Measurements from ENCODE around the gene KCNK16. TPM values are rescaled to one million over a fixed set of nuclear protein-coding genes. Genes with fewer than 3 reads are reported as not detected.

Gene KCNK16
- total RNA-seq, 2 experiments from 2014 or later, result not detected

DNA sequence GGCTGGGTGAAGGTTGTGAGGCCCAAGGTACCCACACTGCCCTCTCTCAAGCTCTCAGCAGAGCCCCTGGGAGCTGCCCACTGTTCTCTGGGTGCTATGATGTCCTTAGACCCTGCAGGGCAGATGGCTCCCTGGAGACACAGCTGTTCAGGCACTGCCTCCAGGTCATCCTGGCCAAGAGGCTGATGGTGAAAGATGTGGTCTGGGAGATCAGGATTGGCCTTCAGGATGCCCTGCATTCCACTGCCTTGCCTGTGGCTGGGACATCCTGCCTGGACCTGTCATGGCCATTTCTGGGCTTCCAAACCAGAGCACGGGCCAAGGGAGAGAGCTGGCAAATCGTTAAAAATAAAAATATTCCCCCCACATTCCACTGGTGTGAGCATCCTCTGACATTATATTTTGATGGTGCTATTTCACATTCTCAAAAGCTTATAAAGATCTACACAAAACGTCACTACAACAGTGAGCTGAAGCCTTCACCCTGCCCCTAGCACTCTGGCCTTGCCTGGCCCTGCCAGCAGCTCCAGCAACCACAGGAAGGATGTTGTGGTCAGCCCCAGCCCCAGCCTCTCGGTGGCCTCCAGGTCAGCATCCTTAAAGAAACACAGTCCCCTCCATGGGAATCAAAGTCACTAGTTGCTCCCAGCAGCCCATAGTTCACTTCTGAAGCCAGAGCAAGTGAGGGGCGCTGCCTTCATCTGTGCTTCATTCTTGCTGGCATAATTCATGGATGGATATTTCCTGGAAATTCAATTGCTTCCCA lies 13.5 kb upstream of the KCNK16 start:
- H3K9me3 Mint-ChIP-seq, result no peaks in the 10 kb centered on the region
- ATAC-seq (ENCODE audit: poor library complexity) (no peak), DNase-seq (peak in 1 of 14 experiments; percentile 20)
- Histone ChIP-seq H3K27me3 (ENCODE audit: control insufficient read depth in 1 of 2, insufficient read depth in 2 of 2, low read length in 2 of 2) (peaks cover 0 to 9% of the 10 kb centered on the region in 2 experiments), H3K27ac (ENCODE audit: low read depth in 1 of 2, low read length in 2 of 2) (no peak overlapping the region), H3K4me3 (ENCODE audit: low read length) (no peak overlapping the region), H3K4me1 (ENCODE audit: insufficient read depth, low read length) (peaks cover 11% of the 10 kb centered on the region), H3K9me3 (ENCODE audit: control insufficient read depth in 1 of 2, insufficient read depth in 1 of 2, low read length in 2 of 2) (no peaks in the 10 kb centered on the region), H3K36me3 (ENCODE audit: insufficient read depth, low read length) (no peaks in the 10 kb centered on the region)
- H3K4me3 Mint-ChIP-seq, result no peak overlapping the region
- no peak overlapping the region for H3K27ac Mint-ChIP-seq
- H3K4me1 Mint-ChIP-seq (ENCODE audit: low read depth), result peaks cover 8% of the 10 kb centered on the region
- H3K27me3 Mint-ChIP-seq, result peaks cover 29% of the 10 kb centered on the region
- POLR2A ChIA-PET, result no interaction called here
- no peaks in the 10 kb centered on the region for H3K36me3 Mint-ChIP-seq (ENCODE audit: low read depth)
- intact Hi-C loops (cut with DNase I, micrococcal nuclease), result no loop called here
- TF ChIP-seq, protein P1, sequence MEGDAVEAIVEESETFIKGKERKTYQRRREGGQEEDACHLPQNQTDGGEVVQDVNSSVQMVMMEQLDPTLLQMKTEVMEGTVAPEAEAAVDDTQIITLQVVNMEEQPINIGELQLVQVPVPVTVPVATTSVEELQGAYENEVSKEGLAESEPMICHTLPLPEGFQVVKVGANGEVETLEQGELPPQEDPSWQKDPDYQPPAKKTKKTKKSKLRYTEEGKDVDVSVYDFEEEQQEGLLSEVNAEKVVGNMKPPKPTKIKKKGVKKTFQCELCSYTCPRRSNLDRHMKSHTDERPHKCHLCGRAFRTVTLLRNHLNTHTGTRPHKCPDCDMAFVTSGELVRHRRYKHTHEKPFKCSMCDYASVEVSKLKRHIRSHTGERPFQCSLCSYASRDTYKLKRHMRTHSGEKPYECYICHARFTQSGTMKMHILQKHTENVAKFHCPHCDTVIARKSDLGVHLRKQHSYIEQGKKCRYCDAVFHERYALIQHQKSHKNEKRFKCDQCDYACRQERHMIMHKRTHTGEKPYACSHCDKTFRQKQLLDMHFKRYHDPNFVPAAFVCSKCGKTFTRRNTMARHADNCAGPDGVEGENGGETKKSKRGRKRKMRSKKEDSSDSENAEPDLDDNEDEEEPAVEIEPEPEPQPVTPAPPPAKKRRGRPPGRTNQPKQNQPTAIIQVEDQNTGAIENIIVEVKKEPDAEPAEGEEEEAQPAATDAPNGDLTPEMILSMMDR (IDR thresholded peaks at IDR 0.05), result no peak
- CTCF ChIA-PET, result no interaction called here

DNA sequence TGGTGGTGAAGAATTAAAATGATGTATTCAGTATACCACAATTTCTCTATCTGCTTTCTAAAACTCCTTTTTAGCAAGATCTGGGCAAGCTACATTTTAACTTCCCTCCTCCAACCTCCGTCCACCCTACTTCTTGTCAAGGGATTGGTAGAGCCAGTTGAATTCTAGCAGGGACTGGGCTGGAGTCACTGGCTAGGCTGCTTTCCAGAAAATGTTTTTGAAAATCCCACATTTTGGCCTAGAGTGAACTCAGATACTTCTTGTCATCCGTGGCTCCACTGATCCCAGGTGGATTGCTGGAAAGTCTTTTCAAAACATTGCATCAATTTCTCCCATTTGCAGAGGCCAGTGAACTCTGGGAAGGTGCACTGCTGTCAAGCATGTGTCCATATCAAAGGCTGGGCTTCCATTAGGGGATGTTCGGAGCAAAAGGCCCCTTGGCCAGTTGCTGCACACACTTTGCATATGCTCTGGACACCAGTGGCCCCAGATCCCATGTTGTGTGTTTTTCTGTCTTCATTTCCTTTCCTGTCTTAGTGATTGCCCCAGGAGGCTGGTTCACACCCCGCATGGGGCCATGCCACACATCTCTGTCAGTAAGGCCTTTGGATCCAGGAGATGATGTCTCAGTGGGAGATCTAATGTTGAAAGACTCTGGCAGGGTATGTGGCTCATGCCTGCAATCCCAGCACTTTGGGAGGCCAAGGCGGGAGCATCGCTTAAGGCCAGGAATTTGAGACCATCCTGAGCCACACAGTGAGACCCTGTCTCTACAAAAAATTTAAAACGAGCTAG lies 11.3 kb upstream of the KCNK16 start:
- DNase-seq, result no peak
- TF ChIP-seq, protein P1 (IDR thresholded peaks at IDR 0.05), result no peak
- Histone ChIP-seq H3K4me1 (ENCODE audit: insufficient read depth, low read length) (peaks cover 11% of the 10 kb centered on the region), H3K4me3 (ENCODE audit: low read length) (no peak overlapping the region), H3K27ac (ENCODE audit: low read depth in 1 of 2, low read length in 2 of 2) (no peak overlapping the region), H3K27me3 (ENCODE audit: control insufficient read depth in 1 of 2, insufficient read depth in 2 of 2, low read length in 2 of 2) (peaks cover 0 to 9% of the 10 kb centered on the region in 2 experiments), H3K9me3 (ENCODE audit: control insufficient read depth in 1 of 2, insufficient read depth in 1 of 2, low read length in 2 of 2) (no peaks in the 10 kb centered on the region), H3K36me3 (ENCODE audit: insufficient read depth, low read length) (no peaks in the 10 kb centered on the region)
- ChIA-PET CTCF (no interaction called here), POLR2A (no interaction called here)
- no peak overlapping the region for H3K4me3 Mint-ChIP-seq
- H3K27me3 Mint-ChIP-seq, result peaks cover 31% of the 10 kb centered on the region
- ATAC-seq (ENCODE audit: poor library complexity), result no peak
- H3K9me3 Mint-ChIP-seq, result no peaks in the 10 kb centered on the region
- H3K4me1 Mint-ChIP-seq (ENCODE audit: low read depth), result peaks cover 8% of the 10 kb centered on the region
- H3K36me3 Mint-ChIP-seq (ENCODE audit: low read depth), result no peaks in the 10 kb centered on the region
- intact Hi-C loops (cut with DNase I, micrococcal nuclease), result no loop called here
- H3K27ac Mint-ChIP-seq, result no peak overlapping the region

DNA sequence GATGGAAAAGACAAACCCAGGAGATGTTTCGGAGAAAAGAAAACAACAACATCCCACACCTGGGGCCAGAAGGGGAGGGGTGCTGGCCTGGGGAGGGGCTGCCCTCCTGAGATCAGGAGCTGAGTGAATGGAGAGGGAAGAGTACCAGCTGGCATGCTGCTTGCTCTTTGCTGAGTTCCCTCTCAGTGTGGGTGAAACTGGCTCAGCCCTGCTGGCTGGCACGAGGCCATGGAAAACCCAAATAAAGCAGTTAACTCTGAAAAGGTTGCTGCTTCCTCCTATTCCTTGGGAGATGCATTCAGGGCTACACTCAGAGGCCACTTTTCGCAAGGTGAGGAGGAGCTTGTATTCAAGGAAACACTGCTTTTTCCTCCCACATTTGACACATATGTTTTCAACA lies 8.0 kb upstream of the KCNK16 start:
- no peak overlapping the region for H3K27ac ChIP-seq (ENCODE audit: low read depth in 1 of 2, low read length in 2 of 2)
- Mint-ChIP-seq H3K9me3 (no peaks in the 10 kb centered on the region), H3K36me3 (ENCODE audit: low read depth) (no peaks in the 10 kb centered on the region), H3K27me3 (peaks cover 19% of the 10 kb centered on the region), H3K27ac (no peak overlapping the region), H3K4me3 (no peak overlapping the region), H3K4me1 (ENCODE audit: low read depth) (no peaks in the 10 kb centered on the region)
- CTCF ChIA-PET, result no interaction called here
- H3K4me3 ChIP-seq (ENCODE audit: low read length), result no peak overlapping the region
- no peaks in the 10 kb centered on the region for H3K27me3 ChIP-seq (ENCODE audit: control insufficient read depth in 1 of 2, insufficient read depth in 2 of 2, low read length in 2 of 2)
- no peak for ATAC-seq (ENCODE audit: poor library complexity)
- no peaks in the 10 kb centered on the region for H3K4me1 ChIP-seq (ENCODE audit: insufficient read depth, low read length)
- TF ChIP-seq, protein P1 (IDR thresholded peaks at IDR 0.05), result no peak
- no peaks in the 10 kb centered on the region for H3K36me3 ChIP-seq (ENCODE audit: insufficient read depth, low read length)
- intact Hi-C loops (cut with DNase I, micrococcal nuclease), result no loop called here
- DNase-seq, result peak in 1 of 14 experiments; percentile 12
- H3K9me3 ChIP-seq (ENCODE audit: control insufficient read depth in 1 of 2, insufficient read depth in 1 of 2, low read length in 2 of 2), result no peaks in the 10 kb centered on the region
- POLR2A ChIA-PET, result no interaction called here

Data from CD4-positive, alpha-beta T cell (primary cell).